Smooth muscle cell (in vitro differentiated cells): ENCODE data around the gene CFAP210. TPM values are rescaled to one million over a fixed set of nuclear protein-coding genes. Genes with fewer than 3 reads are reported as not detected.

ENCODE experiments used
- DNase-seq: peaks from one replicate; lab custom pipeline; 2025; ENCODE audit not compliant: unreplicated experiment; lab: John Stamatoyannopoulos, UW
- H2AFZ ChIP-seq: fragments of 200-600 bp; sonication (generic); 2 replicates; pipeline ENCODE4 v1.6.0; 2016; ENCODE audit warnings: antibody characterized with exemption, low read depth, mild to moderate bottlenecking
- H3F3A ChIP-seq: fragments of 200-600 bp; sonication (generic); 2 replicates; pipeline ENCODE4 v1.6.0; 2017; ENCODE audit warnings: antibody characterized with exemption, low read depth
- H3K27ac ChIP-seq: fragments of 200-600 bp; sonication (generic); 2 replicates; pipeline ENCODE4 v1.5.1; 2016; ENCODE audit warnings: low read depth, mild to moderate bottlenecking
- H3K27me3 ChIP-seq: fragments of 200-600 bp; sonication (generic); 2 replicates; pipeline ENCODE4 v1.6.1; 2016; ENCODE audit warnings: low read depth, mild to moderate bottlenecking
- H3K36me3 ChIP-seq: fragments of 200-600 bp; sonication (generic); 2 replicates; pipeline ENCODE4 v1.5.1; 2016; ENCODE audit warnings: low read depth
- H3K4me1 ChIP-seq: fragments of 200-600 bp; sonication (generic); 2 replicates; pipeline ENCODE4 v1.5.1; 2016; ENCODE audit warnings: low read depth
- H3K4me2 ChIP-seq: fragments of 200-600 bp; sonication (generic); 2 replicates; pipeline ENCODE4 v1.6.0; 2016; ENCODE audit warnings: mild to moderate bottlenecking
- H3K4me3 ChIP-seq: fragments of 200-600 bp; sonication (generic); 2 replicates; pipeline ENCODE4 v1.5.1; 2016; ENCODE audit warnings: mild to moderate bottlenecking
- H3K79me2 ChIP-seq: fragments of 200-600 bp; sonication (generic); 2 replicates; pipeline ENCODE4 v1.6.0; 2016; ENCODE audit warnings: low read depth, mild to moderate bottlenecking
- H3K9ac ChIP-seq: fragments of 200-600 bp; sonication (generic); 2 replicates; pipeline ENCODE4 v1.6.0; 2016; ENCODE audit warnings: low read depth
- H3K9me3 ChIP-seq: fragments of 200-600 bp; sonication (generic); replicated peaks from 2 replicates; pipeline ENCODE4 v1.5.1; 2016; ENCODE audit warnings: low read depth
- H4K20me1 ChIP-seq: fragments of 200-600 bp; sonication (generic); 2 replicates; pipeline ENCODE4 v1.6.0; 2016; ENCODE audit warnings: low read depth
- WGBS: methylation state at CpG from one replicate; pipeline ENCODE4 v1.1.7; 2016; ENCODE audit warnings: low lambda C conversion rate; 5-methylcytosine and 5-hydroxymethylcytosine counted together
- polyA plus RNA-seq: library from polyadenylated mRNA; unstranded; fragments of >200 nt; fragmentation: Nextera tagmentation; extraction: Ambion mirVana; gene quantifications from 2 replicates; pipeline ENCODE4 v1.2.1, GENCODE V29; 2016
- total RNA-seq: library from RNA; depleted of rRNA; stranded (reverse); fragments of >200 nt; gene quantifications from 2 replicates; pipeline ENCODE4 v1.2.3, GENCODE V29; 2014
- TF ChIP-seq, protein P1 (sequence below): fragments of 200-600 bp; sonication (generic); IDR thresholded peaks from 2 replicates; pipeline ENCODE4 v1.5.1; 2017; ENCODE audit warnings: borderline replicate concordance, mild to moderate bottlenecking, antibody characterized with exemption; ENCODE audit not compliant: insufficient read depth, poor library complexity, severe bottlenecking

The CFAP210 gene
- total and polyA plus RNA-seq, 2 experiments from 2014 or later, result 0.13 TPM; not detected in 1

GRCh38 chr2:169636440-169637097, 57.6 kb downstream of the CFAP210 start:
- TF ChIP-seq, protein P1, sequence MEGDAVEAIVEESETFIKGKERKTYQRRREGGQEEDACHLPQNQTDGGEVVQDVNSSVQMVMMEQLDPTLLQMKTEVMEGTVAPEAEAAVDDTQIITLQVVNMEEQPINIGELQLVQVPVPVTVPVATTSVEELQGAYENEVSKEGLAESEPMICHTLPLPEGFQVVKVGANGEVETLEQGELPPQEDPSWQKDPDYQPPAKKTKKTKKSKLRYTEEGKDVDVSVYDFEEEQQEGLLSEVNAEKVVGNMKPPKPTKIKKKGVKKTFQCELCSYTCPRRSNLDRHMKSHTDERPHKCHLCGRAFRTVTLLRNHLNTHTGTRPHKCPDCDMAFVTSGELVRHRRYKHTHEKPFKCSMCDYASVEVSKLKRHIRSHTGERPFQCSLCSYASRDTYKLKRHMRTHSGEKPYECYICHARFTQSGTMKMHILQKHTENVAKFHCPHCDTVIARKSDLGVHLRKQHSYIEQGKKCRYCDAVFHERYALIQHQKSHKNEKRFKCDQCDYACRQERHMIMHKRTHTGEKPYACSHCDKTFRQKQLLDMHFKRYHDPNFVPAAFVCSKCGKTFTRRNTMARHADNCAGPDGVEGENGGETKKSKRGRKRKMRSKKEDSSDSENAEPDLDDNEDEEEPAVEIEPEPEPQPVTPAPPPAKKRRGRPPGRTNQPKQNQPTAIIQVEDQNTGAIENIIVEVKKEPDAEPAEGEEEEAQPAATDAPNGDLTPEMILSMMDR, result no peak

DNA sequence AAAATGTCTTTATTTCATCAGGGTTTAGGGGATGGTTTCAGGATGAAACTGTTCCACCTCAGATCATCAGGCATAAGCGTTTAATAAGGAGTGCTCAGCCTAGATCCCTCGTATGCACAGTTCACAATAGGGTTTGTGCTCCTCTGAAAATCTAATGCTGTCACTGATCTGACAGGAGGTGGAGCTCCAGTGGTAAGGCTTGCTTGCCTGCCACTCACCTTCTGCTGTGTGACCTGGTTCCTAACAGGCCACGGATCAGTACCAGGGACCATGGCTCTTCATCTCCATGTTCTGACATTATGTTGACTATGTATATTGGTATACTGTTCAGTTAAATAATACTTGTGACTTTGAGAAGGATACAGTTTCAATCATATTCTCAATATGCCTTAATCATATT, 68.4 kb downstream of the CFAP210 start:
- H3F3A ChIP-seq, result no peaks in the 10 kb centered on the region
- no peak overlapping the region for H3K4me2 ChIP-seq
- H4K20me1 ChIP-seq, result peaks cover 13% of the 10 kb centered on the region
- peaks cover 2% of the 10 kb centered on the region for H3K79me2 ChIP-seq
- H2AFZ ChIP-seq, result no peak overlapping the region
- no peak overlapping the region for H3K27ac ChIP-seq
- H3K4me3 ChIP-seq, result no peak overlapping the region
- H3K36me3 ChIP-seq, result no peaks in the 10 kb centered on the region
- DNase-seq, result no peak
- TF ChIP-seq, protein P1, result no peak
- H3K27me3 ChIP-seq, result no peaks in the 10 kb centered on the region
- H3K9me3 ChIP-seq, result no peaks in the 10 kb centered on the region
- no peak overlapping the region for H3K9ac ChIP-seq
- 96% methylated on average over 3 of the region's 3 CpGs for WGBS
- no peaks in the 10 kb centered on the region for H3K4me1 ChIP-seq

More at GRCh38 chr2:169636440-169637097, 57.6 kb downstream of the CFAP210 start:
- H3K36me3 ChIP-seq, result peaks cover 19% of the 10 kb centered on the region
- no peaks in the 10 kb centered on the region for H3K79me2 ChIP-seq
- no peaks in the 10 kb centered on the region for H3K9me3 ChIP-seq
- no peaks in the 10 kb centered on the region for H3K27me3 ChIP-seq
- no peaks in the 10 kb centered on the region for H3K4me1 ChIP-seq
- DNase-seq, result no peak
- H2AFZ ChIP-seq, result no peak overlapping the region
- H3K9ac ChIP-seq, result no peak overlapping the region
- no peaks in the 10 kb centered on the region for H3F3A ChIP-seq
- WGBS, result 96% methylated on average over 8 of the region's 8 CpGs
- no peak overlapping the region for H3K4me3 ChIP-seq
- no peak overlapping the region for H3K4me2 ChIP-seq
- no peaks in the 10 kb centered on the region for H4K20me1 ChIP-seq
- H3K27ac ChIP-seq, result no peak overlapping the region

GRCh38 chr2:169623235-169623634, 71.0 kb downstream of the CFAP210 start:
- H3K79me2 ChIP-seq, result peaks cover 6% of the 10 kb centered on the region
- no peak overlapping the region for H3K4me2 ChIP-seq
- H3K9ac ChIP-seq, result no peak overlapping the region
- H3K9me3 ChIP-seq, result no peaks in the 10 kb centered on the region
- no peak for DNase-seq
- H3K4me3 ChIP-seq, result no peak overlapping the region
- H4K20me1 ChIP-seq, result peaks cover 26% of the 10 kb centered on the region
- no peaks in the 10 kb centered on the region for H3K27me3 ChIP-seq
- H2AFZ ChIP-seq, result no peak overlapping the region
- H3K36me3 ChIP-seq, result no peaks in the 10 kb centered on the region
- H3F3A ChIP-seq, result no peaks in the 10 kb centered on the region
- no peak overlapping the region for H3K27ac ChIP-seq
- no peaks in the 10 kb centered on the region for H3K4me1 ChIP-seq
- WGBS, result 78% methylated on average over 4 of the region's 4 CpGs
- TF ChIP-seq, protein P1, result no peak

DNA sequence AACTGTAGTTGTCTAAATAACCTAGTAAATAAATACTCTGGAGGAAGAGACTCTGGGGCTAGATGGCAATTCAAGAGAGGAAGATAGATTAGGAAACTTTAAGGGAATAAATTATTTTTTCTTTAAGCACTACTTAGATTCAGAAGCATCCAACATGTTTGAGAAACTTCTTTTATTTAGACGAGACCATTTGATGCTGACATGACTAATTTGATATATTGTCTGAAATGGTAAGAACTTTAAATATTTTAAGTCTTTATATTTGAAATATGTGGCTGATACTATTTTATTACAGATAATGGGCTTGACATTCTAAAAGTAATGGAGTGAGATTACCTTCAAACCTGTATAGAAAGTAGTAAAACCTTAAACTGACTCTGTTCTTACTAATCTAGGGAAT, 73.7 kb downstream of the CFAP210 start:
- Histone ChIP-seq H3K36me3 (peaks cover 16% of the 10 kb centered on the region), H4K20me1 (peaks cover 28% of the 10 kb centered on the region), H3K27me3 (no peaks in the 10 kb centered on the region), H2AFZ (no peak overlapping the region), H3K27ac (no peak overlapping the region), H3K9ac (no peak overlapping the region), H3F3A (no peaks in the 10 kb centered on the region), H3K4me2 (no peak overlapping the region), H3K79me2 (peaks cover 28% of the 10 kb centered on the region), H3K4me1 (no peaks in the 10 kb centered on the region), H3K9me3 (peaks cover 9% of the 10 kb centered on the region), H3K4me3 (no peak overlapping the region)
- TF ChIP-seq, protein P1, result no peak
- 86% methylated on average over 1 of the region's 1 CpG for WGBS
- DNase-seq, result no peak
